Measurements from ENCODE around the gene FSTL3.

GRCh38 chr19:640606-641189 lies 35.5 kb upstream of the FSTL3 start:
- no peak for TF ChIP-seq CTCF (IDR thresholded peaks at IDR 0.05)
- no peak for TF ChIP-seq RAD21 (IDR thresholded peaks at IDR 0.05; ENCODE audit: low read length)
- TF ChIP-seq EP300 (IDR thresholded peaks at IDR 0.05; ENCODE audit: borderline replicate concordance in 1 of 2, low read depth in 1 of 2, low read length in 1 of 2), result no peak
- TF ChIP-seq RFX5 (IDR thresholded peaks at IDR 0.05; ENCODE audit: low read length), result no peak
- TF ChIP-seq YY1 (IDR thresholded peaks at IDR 0.05; ENCODE audit: low read depth), result no peak
- no peak for TF ChIP-seq MAX (IDR thresholded peaks at IDR 0.05; ENCODE audit: low read depth)
- TF ChIP-seq USF1 (IDR thresholded peaks at IDR 0.05; ENCODE audit: borderline replicate concordance, low read depth), result no peak
- no peak for TF ChIP-seq SIN3A (IDR thresholded peaks at IDR 0.05; ENCODE audit: borderline replicate concordance, low read depth, low read length)
- TF ChIP-seq EZH2phosphoT487 (IDR thresholded peaks at IDR 0.05; ENCODE audit: borderline replicate concordance, low read depth), result no peak
- no peak for TF ChIP-seq POLR2AphosphoS5 (IDR thresholded peaks at IDR 0.05; ENCODE audit: low read depth, low read length)
- no peak for TF ChIP-seq JUND (IDR thresholded peaks at IDR 0.05)
- no peak for TF ChIP-seq USF2 (IDR thresholded peaks at IDR 0.05; ENCODE audit: borderline replicate concordance, low read depth, low read length)
